M059J (cell line): ENCODE measurements around the gene ARL2. TPM values are rescaled to one million over a fixed set of nuclear protein-coding genes. Genes with fewer than 3 reads are reported as not detected.

Experiments used
- total RNA-seq: library from RNA; depleted of rRNA; stranded (reverse); fragments of >200 nt; shearing (Covaris generic); gene quantifications from 2 replicates; pipeline ENCODE4 v1.2.3, GENCODE V29; 2014; rRNA removed

The ARL2 gene
- total RNA-seq, 1 experiment from 2014 or later = 137 TPM

Other genes with a start within 250 kb of the ARL2 start
- gene SF1, start 235.6 kb upstream of the ARL2 start, total RNA-seq = 83.7 and 138 TPM in 2 replicates
- gene MAP4K2, start 210.9 kb upstream of the ARL2 start, total RNA-seq = 11.2 and 23.3 TPM in 2 replicates
- 7.0 and 18.6 TPM in 2 replicates for gene MEN1, start 203.6 kb upstream of the ARL2 start, total RNA-seq
- 0.02 and 0.54 TPM in 2 replicates for gene CDC42BPG, start 169.5 kb upstream of the ARL2 start, total RNA-seq
- gene EHD1, start 135.5 kb upstream of the ARL2 start, total RNA-seq = 38.4 and 57.9 TPM in 2 replicates
- gene ATG2A, start 97.0 kb upstream of the ARL2 start, total RNA-seq = 12.6 and 16.0 TPM in 2 replicates
- 21.5 and 39.7 TPM in 2 replicates for gene PPP2R5B, start 89.5 kb upstream of the ARL2 start, total RNA-seq
- gene GPHA2, start 78.3 kb upstream of the ARL2 start, total RNA-seq = not detected in 2 replicates
- gene MAJIN, start 42.1 kb upstream of the ARL2 start, total RNA-seq = not detected in 2 replicates
- gene BATF2, start 17.2 kb upstream of the ARL2 start, total RNA-seq = 5.9 and 6.2 TPM in 2 replicates
- gene SNX15, start 13.3 kb downstream of the ARL2 start, total RNA-seq = 17.8 and 18.3 TPM in 2 replicates
- gene SAC3D1, start 27.1 kb downstream of the ARL2 start, total RNA-seq = 11.8 and 20.0 TPM in 2 replicates
- 0.34 TPM in 1 of 2 replicates, not detected in the other for gene NAALADL1, start 44.4 kb downstream of the ARL2 start, total RNA-seq
- 47.9 and 56.8 TPM in 2 replicates for gene CDCA5, start 69.9 kb downstream of the ARL2 start, total RNA-seq
- 83.4 and 96.0 TPM in 2 replicates for gene ZFPL1, start 70.1 kb downstream of the ARL2 start, total RNA-seq
- gene VPS51, start 82.1 kb downstream of the ARL2 start, total RNA-seq = 117 and 170 TPM in 2 replicates
- 2.1 and 7.0 TPM in 2 replicates for gene TM7SF2, start 97.7 kb downstream of the ARL2 start, total RNA-seq
- gene ZNHIT2, start 103.5 kb downstream of the ARL2 start, total RNA-seq = 13.9 and 17.7 TPM in 2 replicates
- 290 and 443 TPM in 2 replicates for gene FAU, start 108.0 kb downstream of the ARL2 start, total RNA-seq
- 68.9 and 87.8 TPM in 2 replicates for gene MRPL49, start 108.2 kb downstream of the ARL2 start, total RNA-seq
- gene SYVN1, start 120.4 kb downstream of the ARL2 start, total RNA-seq = 27.0 and 37.8 TPM in 2 replicates
- gene SPDYC, start 156.1 kb downstream of the ARL2 start, total RNA-seq = not detected in 2 replicates
- 208 and 246 TPM in 2 replicates for gene CAPN1, start 167.8 kb downstream of the ARL2 start, total RNA-seq
- gene POLA2, start 247.8 kb downstream of the ARL2 start, total RNA-seq = 47.8 and 62.9 TPM in 2 replicates